Fibroblast of lung (primary cell): ENCODE results near the gene CYP2A6. TPM values are rescaled to one million over a fixed set of nuclear protein-coding genes. Genes with fewer than 3 reads are reported as not detected.
"Not testable (repeated sequence)": the region's sequence is repeated elsewhere in the genome, so short reads cannot be mapped to it uniquely, and the experiment has no call there.

Experiments
- DNase-seq, 2 donors: peaks; one replicate each; pipeline versions ENCODE4 v3.0.0 to v3.0.0-alpha.2; 2010; ENCODE audit warnings: low read depth in 2 of 2
- H2AFZ ChIP-seq: 2 replicates; pipeline ENCODE4 v1.5.1; 2012; ENCODE audit warnings: low read length, control low read depth, inconsistent platforms
- H3K27ac ChIP-seq: 2 replicates; pipeline ENCODE4 v1.5.1; 2011; ENCODE audit warnings: low read length, control low read depth; ENCODE audit not compliant: insufficient read depth
- H3K27me3 ChIP-seq: 2 replicates; pipeline ENCODE4 v1.5.1; 2011; ENCODE audit warnings: mild to moderate bottlenecking, low read length; ENCODE audit not compliant: control insufficient read depth, insufficient read depth
- H3K36me3 ChIP-seq: 2 replicates; pipeline ENCODE4 v1.5.1; 2011; ENCODE audit warnings: low read length; ENCODE audit not compliant: control insufficient read depth, insufficient read depth
- H3K4me1 ChIP-seq: 2 replicates; pipeline ENCODE4 v1.5.1; 2011; ENCODE audit warnings: low read length; ENCODE audit not compliant: control insufficient read depth, insufficient read depth; ENCODE audit errors: extremely low read depth
- H3K4me2 ChIP-seq: 2 replicates; pipeline ENCODE4 v1.5.1; 2011; ENCODE audit warnings: low read length, control low read depth; ENCODE audit not compliant: insufficient read depth; ENCODE audit errors: extremely low read depth
- H3K4me3 ChIP-seq, 4 experiments: fragments of 200-600 bp in 1 of 4; sonication (generic) in 1 of 4; replicated peaks in 1 of 4; 2 replicates each; pipeline ENCODE4 v1.5.1; 2011 to 2016; ENCODE audit warnings: low read length in 4 of 4, low read depth in 3 of 4, mild to moderate bottlenecking in 3 of 4, control low read depth in 2 of 4, inconsistent platforms in 1 of 4, mixed read lengths in 1 of 4; ENCODE audit not compliant: insufficient read depth in 1 of 4; ENCODE audit errors: control extremely low read depth in 1 of 4
- H3K79me2 ChIP-seq: 2 replicates; pipeline ENCODE4 v1.5.1; 2012; ENCODE audit warnings: mild to moderate bottlenecking, low read length, inconsistent platforms; ENCODE audit not compliant: control insufficient read depth, insufficient read depth
- H3K9ac ChIP-seq: 2 replicates; pipeline ENCODE4 v1.5.1; 2011; ENCODE audit warnings: mild to moderate bottlenecking, low read length, control low read depth; ENCODE audit not compliant: insufficient read depth
- H3K9me3 ChIP-seq: 2 replicates; pipeline ENCODE4 v1.5.1; 2012; ENCODE audit warnings: low read depth, low read length; ENCODE audit not compliant: control insufficient read depth, insufficient read depth
- H4K20me1 ChIP-seq: 2 replicates; pipeline ENCODE4 v1.5.1; 2011; ENCODE audit warnings: low read length; ENCODE audit not compliant: control insufficient read depth, insufficient read depth; ENCODE audit errors: extremely low read depth
- CTCF ChIP-seq, 2 donors: IDR thresholded peaks in 1 of 2; conservative IDR thresholded peaks in 1 of 2; 1 replicate in 1 of 2; 2 replicates in 1 of 2; pipeline ENCODE4 v1.5.1; 2011 to 2012; ENCODE audit warnings: low read length in 2 of 2, control low read depth in 1 of 2, inconsistent platforms in 1 of 2, low read depth in 1 of 2, mild to moderate bottlenecking in 1 of 2
- EZH2 ChIP-seq: IDR thresholded peaks from 2 replicates; pipeline ENCODE4 v1.5.1; 2012; ENCODE audit warnings: low read length, control low read depth, mild to moderate bottlenecking; ENCODE audit errors: missing control alignments
- polyA plus RNA-seq, 2 donors: library from polyadenylated mRNA; depleted of rRNA in 1 of 2; stranded (reverse) in 1 of 2; unstranded in 1 of 2; fragments of >200 nt; gene quantifications; 2 replicates each; pipeline ENCODE4 v1.2.1, GENCODE V29; 2011 to 2012; ENCODE audit warnings: missing spikeins in 1 of 2
- total RNA-seq: library from RNA; depleted of rRNA; stranded (reverse); fragments of >200 nt; gene quantifications from 2 replicates; pipeline ENCODE4 v1.2.1, GENCODE V29; 2014

Gene CYP2A6
- total and polyA plus RNA-seq, 2 donors (not counting 1 experiment from before 2014, with no cell fraction given), result not detected

GRCh38 chr19:40862333-40862732, 12.1 kb upstream of the CYP2A6 start:
- no peak overlapping the region for H2AFZ ChIP-seq
- no peaks in the 10 kb centered on the region for H3K9me3 ChIP-seq
- no peaks in the 10 kb centered on the region for H3K4me1 ChIP-seq

GRCh38 chr19:40858109-40858508, 7.9 kb upstream of the CYP2A6 start:
- H3K9me3 ChIP-seq, result no peaks in the 10 kb centered on the region
- no peak overlapping the region for H3K27ac ChIP-seq
- no peaks in the 10 kb centered on the region for H3K36me3 ChIP-seq
- H3K9ac ChIP-seq, result no peak overlapping the region
- no peak for DNase-seq
- no peak overlapping the region for H3K4me3 ChIP-seq
- TF ChIP-seq CTCF (conservative IDR thresholded peaks at IDR 0.05 in 1 of 2, IDR thresholded peaks at IDR 0.05 in 1 of 2; ENCODE audit: low read depth in 1 of 2, low read length in 2 of 2), result no peak
- TF ChIP-seq EZH2, result no peak
- H3K79me2 ChIP-seq, result no peaks in the 10 kb centered on the region
- no peak overlapping the region for H3K4me2 ChIP-seq
- no peaks in the 10 kb centered on the region for H4K20me1 ChIP-seq
- no peaks in the 10 kb centered on the region for H3K4me1 ChIP-seq
- H2AFZ ChIP-seq, result no peak overlapping the region
- H3K27me3 ChIP-seq, result no peaks in the 10 kb centered on the region

More at GRCh38 chr19:40862333-40862732, 12.1 kb upstream of the CYP2A6 start:
- no peak overlapping the region for H3K4me3 ChIP-seq
- no peaks in the 10 kb centered on the region for H3K79me2 ChIP-seq
- H4K20me1 ChIP-seq, result no peaks in the 10 kb centered on the region
- H3K9ac ChIP-seq, result no peak overlapping the region
- TF ChIP-seq EZH2 (no peak), CTCF (conservative IDR thresholded peaks at IDR 0.05 in 1 of 2, IDR thresholded peaks at IDR 0.05 in 1 of 2; ENCODE audit: low read depth in 1 of 2, low read length in 2 of 2) (no peak)
- H3K36me3 ChIP-seq, result no peaks in the 10 kb centered on the region
- no peak for DNase-seq
- H3K27ac ChIP-seq, result no peak overlapping the region
- no peaks in the 10 kb centered on the region for H3K27me3 ChIP-seq
- H3K4me2 ChIP-seq, result no peak overlapping the region

- H3K4me3 ChIP-seq, H3K4me2 ChIP-seq, H3K27me3 ChIP-seq, H3K27ac ChIP-seq, DNase-seq, H3K36me3 ChIP-seq, H4K20me1 ChIP-seq, H3K79me2 ChIP-seq, H2AFZ ChIP-seq, H3K4me1 ChIP-seq, H3K9ac ChIP-seq, H3K9me3 ChIP-seq: not testable (repeated sequence)
These were observed 2.4 kb upstream of the CYP2A6 start for GRCh38 chr19:40852467-40853152.

GRCh38 chr19:40846722-40847121, 3.5 kb downstream of the CYP2A6 start:
- H2AFZ ChIP-seq, H3K9ac ChIP-seq, DNase-seq, H3K27me3 ChIP-seq, H4K20me1 ChIP-seq, H3K9me3 ChIP-seq, H3K4me1 ChIP-seq, H3K4me3 ChIP-seq, H3K36me3 ChIP-seq, H3K4me2 ChIP-seq, H3K79me2 ChIP-seq, H3K27ac ChIP-seq: not testable (repeated sequence)

- H3K9me3 ChIP-seq, H3K36me3 ChIP-seq, H3K4me2 ChIP-seq, H4K20me1 ChIP-seq, H3K4me3 ChIP-seq, H3K9ac ChIP-seq, H3K4me1 ChIP-seq, H2AFZ ChIP-seq, H3K27ac ChIP-seq, H3K79me2 ChIP-seq, H3K27me3 ChIP-seq, DNase-seq: not testable (repeated sequence)
These were observed 6.6 kb downstream of the CYP2A6 start for GRCh38 chr19:40843653-40844052.
